ENCODE measurements around the gene ZNF236. TPM values are rescaled to one million over a fixed set of nuclear protein-coding genes. Genes with fewer than 3 reads are reported as not detected.

Gene ZNF236
- total and polyA plus RNA-seq, 10 of the 15 experiments (the other 5 are each of a cell fraction or from before 2014, with no cell fraction given), result 1.0 to 14.4 (median 5.9) TPM

DNA sequence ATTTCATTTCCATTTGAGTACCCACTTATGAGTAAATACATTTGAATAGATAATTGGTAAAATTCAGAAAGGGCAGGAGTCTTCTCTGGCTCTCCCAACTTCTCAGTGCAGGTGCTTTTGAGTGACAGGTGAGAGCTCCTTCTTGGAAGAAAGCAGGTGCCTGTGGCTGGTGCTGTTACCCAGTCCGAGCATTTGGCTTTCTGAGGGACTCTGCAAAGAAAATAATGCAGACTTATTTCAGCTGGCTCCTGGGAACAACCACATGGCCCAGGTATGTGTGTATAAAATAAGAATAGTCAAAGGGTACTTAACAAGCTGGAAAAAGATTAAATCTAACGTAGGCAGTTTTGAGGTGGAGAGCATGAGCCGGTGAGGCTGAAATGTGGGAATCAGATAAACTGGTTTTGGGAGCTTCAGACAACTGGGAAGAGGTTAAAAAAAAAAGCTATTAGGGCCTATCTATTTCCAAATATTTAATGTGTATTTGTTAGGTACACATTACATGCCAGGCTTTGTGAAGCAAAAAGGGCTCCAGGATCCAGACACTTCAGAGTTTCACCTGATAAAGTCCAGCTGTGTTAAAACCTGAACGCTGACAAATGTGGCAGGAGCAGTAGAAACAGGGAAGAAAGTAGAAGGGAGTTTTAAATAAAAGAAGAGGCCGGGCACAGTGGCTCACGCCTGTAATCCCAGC lies 20.6 kb downstream of the ZNF236 start:
- RAD21 ChIA-PET (ENCODE audit: unreplicated experiment), result interaction anchor here (1.0 kb wide), 1 partner anchor 140 kb away, joined by 3 read pairs; no protein-coding TSS in a partner anchor
- intact Hi-C loops (cut with micrococcal nuclease; ENCODE audit: unreplicated experiment), result no loop called here
- Histone ChIP-seq H3K79me2 (ENCODE audit: control insufficient read depth, insufficient read depth, low read length) (peaks cover 21% of the 10 kb centered on the region), H3K4me3 (no peak overlapping the region), H3K9me3 (replicated peaks; ENCODE audit: control insufficient read depth, insufficient read depth, low read length) (no peaks in the 10 kb centered on the region), H3K36me3 (ENCODE audit: control insufficient read depth in 2 of 2, insufficient read depth in 2 of 2, low read length in 1 of 2) (no peaks in the 10 kb centered on the region), H3K27ac (ENCODE audit: control insufficient read depth, insufficient read depth) (no peak overlapping the region), H3K27me3 (replicated peaks in 1 of 2; ENCODE audit: control insufficient read depth in 2 of 2, insufficient read depth in 2 of 2, low read length in 1 of 2) (no peaks in the 10 kb centered on the region), H3K4me2 (ENCODE audit: control insufficient read depth, insufficient read depth) (no peak overlapping the region), H3K4me1 (ENCODE audit: control insufficient read depth, insufficient read depth, low read length) (no peaks in the 10 kb centered on the region), H4K20me1 (ENCODE audit: control insufficient read depth, insufficient read depth) (no peaks in the 10 kb centered on the region), H2AFZ (ENCODE audit: control insufficient read depth, low read depth, low read length) (no peak overlapping the region), H3K9ac (ENCODE audit: control insufficient read depth, insufficient read depth, low read length) (no peak overlapping the region)
- SMC1A ChIA-PET (ENCODE audit: uncharacterized antibody, unreplicated experiment), result interaction anchor here (0.8 to 1.5 kb wide), 3 partner anchors 13 to 26 kb away, joined by 3 to 4 read pairs (median 3); no protein-coding TSS in a partner anchor
- CTCF ChIA-PET, result interaction anchor here (4.2 kb wide), 1 partner anchor 40 kb away, joined by 21 read pairs; no protein-coding TSS in a partner anchor
- ATAC-seq (no peak), DNase-seq (ENCODE audit: low read depth, low spot score) (no peak), FAIRE-seq (no peak)
- POLR2A ChIA-PET, result no interaction called here
- 98% methylated on average over 6 of the region's 6 CpGs for WGBS (ENCODE audit: insufficient coverage, insufficient replicate concordance, low lambda C conversion rate, missing lambda C conversion rate)
- in situ Hi-C loops (cut with MboI), result no loop called here
- no TSS peak for BruUV-seq (replicated peaks)
- no peak for TF ChIP-seq MXI1 (IDR thresholded peaks at IDR 0.05; ENCODE audit: low read depth, low read length)
- TF ChIP-seq IRF4 (IDR thresholded peaks at IDR 0.05; ENCODE audit: low read depth, low read length), result no peak
- TF ChIP-seq CREM (IDR thresholded peaks at IDR 0.05; ENCODE audit: low read depth), result no peak
- no peak for TF ChIP-seq GATAD2B (conservative IDR thresholded peaks at IDR 0.05; ENCODE audit: low read depth)
- TF ChIP-seq CREB1 (IDR thresholded peaks at IDR 0.05; ENCODE audit: low read depth), result no peak
- TF ChIP-seq NFXL1 (IDR thresholded peaks at IDR 0.05; ENCODE audit: borderline replicate concordance), result no peak
- TF ChIP-seq, protein P1, sequence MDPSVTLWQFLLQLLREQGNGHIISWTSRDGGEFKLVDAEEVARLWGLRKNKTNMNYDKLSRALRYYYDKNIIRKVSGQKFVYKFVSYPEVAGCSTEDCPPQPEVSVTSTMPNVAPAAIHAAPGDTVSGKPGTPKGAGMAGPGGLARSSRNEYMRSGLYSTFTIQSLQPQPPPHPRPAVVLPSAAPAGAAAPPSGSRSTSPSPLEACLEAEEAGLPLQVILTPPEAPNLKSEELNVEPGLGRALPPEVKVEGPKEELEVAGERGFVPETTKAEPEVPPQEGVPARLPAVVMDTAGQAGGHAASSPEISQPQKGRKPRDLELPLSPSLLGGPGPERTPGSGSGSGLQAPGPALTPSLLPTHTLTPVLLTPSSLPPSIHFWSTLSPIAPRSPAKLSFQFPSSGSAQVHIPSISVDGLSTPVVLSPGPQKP (IDR thresholded peaks at IDR 0.05; ENCODE audit: low read depth, low read length), result no peak
- TF ChIP-seq CBFB (IDR thresholded peaks at IDR 0.05; ENCODE audit: low read depth), result no peak
- no peak for TF ChIP-seq MTA3 (IDR thresholded peaks at IDR 0.05; ENCODE audit: borderline replicate concordance, low read length)
- no peak for TF ChIP-seq JUNB (IDR thresholded peaks at IDR 0.05)
- no peak for TF ChIP-seq MYC (IDR thresholded peaks at IDR 0.05; ENCODE audit: insufficient read depth, insufficient read length, insufficient replicate concordance, low read length, severe bottlenecking)
- TF ChIP-seq POLR2A (IDR thresholded peaks at IDR 0.05; ENCODE audit: low read depth, low read length), result no peak
- no peak for TF ChIP-seq ATF3 (IDR thresholded peaks at IDR 0.05; ENCODE audit: borderline replicate concordance, extremely low read depth, low read depth, low read length)
- no peak for TF ChIP-seq ZNF592 (IDR thresholded peaks at IDR 0.05)
- TF ChIP-seq NR2C2 (IDR thresholded peaks at IDR 0.05; ENCODE audit: borderline replicate concordance, control insufficient read depth, insufficient read length, low read depth), result no peak
- TF ChIP-seq CBX3 (IDR thresholded peaks at IDR 0.05; ENCODE audit: borderline replicate concordance, low read depth), result no peak
